ENCODE measurements around the gene OAS1.
A peak's percentile ranks its signal among the peaks of the same experiment; 100 is the strongest.
"Not testable (repeated sequence)": the region's sequence is repeated elsewhere in the genome, so short reads cannot be mapped to it uniquely, and the experiment has no call there.

OAS1 gene

GRCh38 chr12:112900298-112901145 is 6.2 kb upstream of the OAS1 start:
- DNase-seq = peak; percentile 3

- no peak for DNase-seq
These were observed 5.5 kb upstream of the OAS1 start for GRCh38 chr12:112901271-112901670.

- DNase-seq = no peak
These were observed 2.2 kb upstream of the OAS1 start for GRCh38 chr12:112904571-112904970.

GRCh38 chr12:112905451-112906089 is 1.2 kb upstream of the OAS1 start:
- DNase-seq = no peak

- no peak for DNase-seq
These were observed 824 bp downstream of the OAS1 start for GRCh38 chr12:112907415-112908157.

GRCh38 chr12:112908548-112908947 is 1.8 kb downstream of the OAS1 start:
- DNase-seq = no peak

GRCh38 chr12:112909693-112910092 is 2.9 kb downstream of the OAS1 start:
- DNase-seq = no peak

GRCh38 chr12:112913038-112913688 is 6.4 kb downstream of the OAS1 start:
- DNase-seq = no peak

- DNase-seq = not testable (repeated sequence)
These were observed 7.1 kb downstream of the OAS1 start for GRCh38 chr12:112913888-112914287.

- DNase-seq = no peak
These were observed 9.5 kb downstream of the OAS1 start for GRCh38 chr12:112916270-112916669.

- DNase-seq = no peak
These were observed 12.4 kb downstream of the OAS1 start for GRCh38 chr12:112919121-112919520.

- DNase-seq = no peak
These were observed 18.2 kb downstream of the OAS1 start for GRCh38 chr12:112924986-112925385.

- DNase-seq = not testable (repeated sequence)
These were observed 19.8 kb downstream of the OAS1 start for GRCh38 chr12:112926416-112927033.

- no peak for DNase-seq
These were observed 20.7 kb downstream of the OAS1 start for GRCh38 chr12:112927475-112927874.

- no peak for DNase-seq
These were observed 21.2 kb downstream of the OAS1 start for GRCh38 chr12:112927925-112928324.

- DNase-seq = no peak
These were observed 22.2 kb downstream of the OAS1 start for GRCh38 chr12:112928978-112929377.

- no peak for DNase-seq
These were observed 23.0 kb downstream of the OAS1 start for GRCh38 chr12:112929715-112930114.

GRCh38 chr12:112930350-112930749 is 23.6 kb downstream of the OAS1 start:
- DNase-seq = no peak

- DNase-seq = no peak
These were observed 25.8 kb downstream of the OAS1 start for GRCh38 chr12:112932485-112933128.

- no peak for DNase-seq
These were observed 26.4 kb downstream of the OAS1 start for GRCh38 chr12:112933129-112933505.

- DNase-seq = no peak
These were observed 29.5 kb downstream of the OAS1 start for GRCh38 chr12:112936264-112936663.

GRCh38 chr12:112936927-112937326 is 30.2 kb downstream of the OAS1 start:
- DNase-seq = no peak

All from NCI-H2107 (cell line).